GM19452 (cell line): ENCODE measurements around the gene MGLL.

ENCODE experiments used
- ATAC-seq: cut with Tn5 transposase; IDR thresholded peaks from one replicate; pipeline ENCODE4 v1.9.1; 2021; ENCODE audit not compliant: unreplicated experiment

Gene MGLL

DNA sequence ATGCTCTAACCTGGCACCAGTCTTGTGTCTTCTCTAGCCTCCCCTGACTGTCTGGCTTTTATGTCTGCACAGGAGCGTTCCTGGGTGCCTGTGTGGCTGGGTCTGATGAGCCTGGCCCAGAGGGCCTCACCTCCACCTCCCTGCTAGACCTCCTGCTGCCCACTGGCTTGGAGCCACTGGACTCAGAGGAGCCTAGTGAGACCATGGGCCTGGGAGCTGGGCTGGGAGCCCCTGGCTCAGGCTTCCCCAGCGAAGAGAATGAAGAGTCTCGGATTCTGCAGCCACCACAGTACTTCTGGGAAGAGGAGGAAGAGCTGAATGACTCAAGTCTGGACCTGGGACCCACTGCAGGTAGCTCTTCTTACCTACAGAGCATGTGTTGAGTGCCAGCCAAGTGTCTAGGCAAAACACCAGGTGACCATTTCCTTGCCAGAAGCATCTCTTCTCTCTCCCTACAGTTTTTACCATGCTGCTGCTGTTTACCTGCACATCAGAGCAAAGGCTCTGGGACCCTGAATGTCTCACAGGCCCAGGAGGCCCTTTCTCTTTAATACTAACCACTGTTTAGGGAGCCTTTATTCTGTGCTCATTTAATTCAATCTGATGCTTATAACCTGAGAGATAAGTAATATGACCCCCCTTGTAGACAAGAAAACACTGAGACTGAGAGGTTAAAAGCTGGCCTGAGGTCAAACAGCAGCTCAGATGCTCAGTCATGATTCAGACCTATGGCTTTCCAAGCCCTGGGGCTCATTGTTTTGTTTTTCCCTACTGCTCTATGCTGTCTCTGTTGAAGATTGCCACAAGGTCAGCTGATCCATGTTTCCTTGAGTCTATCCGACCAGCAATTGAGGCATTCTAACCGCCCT is 182.9 kb downstream of the MGLL start:
- no peak for ATAC-seq
